HEK293T (cell line): ENCODE measurements around the gene NCL.

ENCODE experiments used
- FOXA1 ChIP-seq: fragments of 450-650 bp; IDR thresholded peaks from 2 replicates; pipeline ENCODE4 v1.6.1; 2016; ENCODE audit warnings: mild to moderate bottlenecking
- FOXM1 ChIP-seq: fragments of 450-650 bp; IDR thresholded peaks from 2 replicates; pipeline ENCODE4 v1.6.1; 2017; ENCODE audit warnings: mild to moderate bottlenecking, borderline replicate concordance
- HDGF ChIP-seq: fragments of 450-650 bp; IDR thresholded peaks from 2 replicates; pipeline ENCODE4 v1.6.1; 2017; ENCODE audit warnings: antibody characterized with exemption, borderline replicate concordance
- L3MBTL2 ChIP-seq: fragments of 450-650 bp; conservative IDR thresholded peaks from 2 replicates; pipeline ENCODE4 v1.6.1; 2016; ENCODE audit warnings: mild to moderate bottlenecking
- PKNOX1 ChIP-seq: fragments of 450-650 bp; IDR thresholded peaks from 2 replicates; pipeline ENCODE4 v1.6.1; 2016
- SP1 ChIP-seq: fragments of 450-650 bp; IDR thresholded peaks from 2 replicates; pipeline ENCODE4 v1.6.1; 2017
- SUZ12 ChIP-seq: fragments of 450-650 bp; IDR thresholded peaks from 2 replicates; pipeline ENCODE4 v1.6.1; 2016; ENCODE audit warnings: mild to moderate bottlenecking

- TF ChIP-seq FOXM1 (no peak), PKNOX1 (no peak), FOXA1 (no peak), L3MBTL2 (no peak), SUZ12 (no peak), SP1 (no peak), HDGF (no peak)
These were observed 22.7 kb upstream of the NCL start for GRCh38 chr2:231486851-231487596.
